AG08395 (cell line): ENCODE results near the gene ULK4.
"Not testable (repeated sequence)": the region's sequence is repeated elsewhere in the genome, so short reads cannot be mapped to it uniquely, and the experiment has no call there.

Source experiments
- DNase-seq: peaks from one replicate; pipeline ENCODE4 v3.0.0; 2012; ENCODE audit warnings: mixed read lengths, low spot score

ULK4 gene

GRCh38 chr3:41575724-41576123 is 386.2 kb downstream of the ULK4 start:
- DNase-seq = no peak

DNA sequence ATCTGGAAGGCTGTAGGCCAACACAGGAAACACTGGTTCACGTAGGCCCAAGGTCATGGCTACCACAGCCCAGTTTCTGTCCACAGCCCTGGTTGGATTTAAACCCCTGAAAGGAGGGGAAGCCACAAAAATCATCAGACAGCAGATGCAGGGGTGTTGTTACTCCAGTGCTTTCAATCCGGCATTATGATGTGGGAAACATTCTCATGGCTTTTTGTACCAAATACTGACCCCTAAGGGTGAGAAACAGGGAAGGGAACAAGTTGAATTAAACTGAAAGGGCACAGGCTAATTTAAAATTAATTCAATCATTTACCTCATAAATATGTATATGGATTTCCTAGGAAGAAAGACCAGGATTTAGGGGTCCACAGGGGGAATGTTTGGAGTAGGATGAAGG is 387.0 kb downstream of the ULK4 start:
- no peak for DNase-seq

- DNase-seq = no peak
Measured at GRCh38 chr3:41573591-41573990, 388.3 kb downstream of the ULK4 start.

DNA sequence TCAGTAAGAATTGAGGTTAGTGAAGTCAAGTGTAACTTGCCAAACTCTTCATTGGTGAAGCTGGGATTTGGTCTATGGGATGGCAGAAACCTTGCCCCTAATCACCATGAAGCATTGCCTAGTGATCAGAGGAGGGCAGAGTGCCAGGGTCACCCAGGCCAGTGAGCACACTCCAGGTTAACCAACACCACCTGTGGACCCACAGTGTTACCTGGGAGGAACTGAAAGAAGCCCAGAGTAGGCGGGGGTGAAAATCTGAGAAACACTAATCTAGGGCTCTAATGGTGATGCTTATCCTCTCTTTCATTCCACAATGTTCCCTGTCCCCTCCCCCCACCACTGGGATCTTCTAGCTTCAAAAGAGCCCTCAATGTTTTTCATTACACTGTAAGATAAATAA is 389.8 kb downstream of the ULK4 start:
- DNase-seq = no peak

GRCh38 chr3:41569632-41570305 is 392.1 kb downstream of the ULK4 start:
- DNase-seq = no peak

GRCh38 chr3:41565948-41566514 is 395.9 kb downstream of the ULK4 start:
- DNase-seq = no peak

GRCh38 chr3:41565003-41565402 is 396.9 kb downstream of the ULK4 start:
- no peak for DNase-seq

DNA sequence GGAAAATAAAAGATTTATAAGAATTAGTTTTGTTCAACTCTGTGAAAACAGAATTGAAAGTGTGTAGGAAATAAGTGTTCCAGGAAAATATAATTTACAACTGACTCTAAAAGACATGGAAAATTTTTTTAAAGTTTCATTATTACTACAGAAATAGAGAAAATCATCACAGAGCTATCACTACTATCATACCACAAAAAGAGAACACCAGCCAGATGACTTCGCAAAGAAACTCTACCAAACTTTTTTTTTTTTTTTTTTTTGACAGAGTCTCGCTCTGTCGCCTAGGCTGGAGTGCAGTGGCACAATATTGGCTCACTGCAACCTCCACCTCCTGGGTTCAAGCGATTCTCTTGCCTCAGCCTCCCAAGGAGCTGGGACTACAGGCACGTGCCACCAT is 405.7 kb downstream of the ULK4 start:
- not testable (repeated sequence) for DNase-seq

- DNase-seq = no peak
Measured at GRCh38 chr3:41532976-41533375, 428.9 kb downstream of the ULK4 start.

DNA sequence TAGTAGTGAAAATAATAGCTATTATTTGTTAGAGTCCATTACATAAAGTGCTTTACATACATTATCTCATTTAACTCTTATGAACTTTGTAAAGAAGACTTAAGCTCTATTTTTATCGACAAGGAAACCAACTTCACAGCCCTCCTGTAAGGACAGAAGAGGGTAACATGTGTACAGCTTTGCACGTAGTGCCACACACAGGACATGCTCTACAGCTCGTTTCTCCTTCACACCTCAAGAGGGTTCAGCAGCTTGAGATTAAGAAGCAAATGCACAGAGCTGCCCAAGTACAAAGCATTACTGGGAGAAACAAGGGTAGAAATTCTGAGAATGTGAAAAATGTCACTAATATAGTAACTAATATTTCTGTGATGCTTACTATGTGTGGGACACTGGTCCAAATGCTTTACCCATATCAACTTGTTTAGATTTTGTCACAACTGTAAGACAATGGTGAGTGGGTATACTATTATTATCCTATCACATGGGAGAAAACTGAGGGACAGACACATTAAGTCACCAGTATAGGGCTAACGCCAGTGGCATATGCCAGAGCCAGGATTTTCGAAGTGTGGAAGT is 434.8 kb downstream of the ULK4 start:
- no peak for DNase-seq

DNA sequence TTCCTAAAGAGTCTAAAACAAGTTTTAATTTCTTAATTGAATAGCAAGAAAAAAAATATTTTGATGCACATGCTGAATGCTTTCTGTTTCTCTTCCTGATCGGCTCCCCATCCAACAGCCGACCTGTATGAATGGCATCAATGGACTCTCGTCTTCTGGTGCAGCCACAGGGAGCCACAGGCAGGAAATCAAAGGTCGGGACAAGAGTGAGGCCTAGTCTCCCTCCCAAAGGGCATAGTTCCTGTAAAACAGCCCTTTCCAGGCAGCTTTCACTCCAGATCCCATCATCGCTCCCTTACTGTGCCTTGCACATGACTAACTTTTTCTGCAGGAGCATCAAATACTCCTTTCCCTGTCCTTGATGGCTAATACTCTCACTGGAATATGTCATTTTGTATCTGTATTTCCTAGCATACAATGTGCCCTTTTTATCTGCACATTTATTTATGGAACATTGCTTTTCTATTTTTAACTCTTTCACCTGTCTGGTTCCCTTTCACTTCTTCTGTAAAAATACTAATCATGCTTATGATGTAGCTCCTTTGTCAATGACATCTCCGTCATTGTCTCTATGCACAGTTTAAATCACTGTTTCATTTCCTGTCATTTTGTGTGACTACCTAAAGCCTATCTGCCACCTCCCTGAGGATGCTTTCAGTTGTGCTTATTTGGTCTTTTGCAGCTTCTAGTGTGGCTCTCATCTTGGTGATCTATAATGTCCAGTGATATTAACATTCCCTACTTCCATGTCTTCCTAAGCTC is 436.4 kb downstream of the ULK4 start:
- DNase-seq = no peak

DNA sequence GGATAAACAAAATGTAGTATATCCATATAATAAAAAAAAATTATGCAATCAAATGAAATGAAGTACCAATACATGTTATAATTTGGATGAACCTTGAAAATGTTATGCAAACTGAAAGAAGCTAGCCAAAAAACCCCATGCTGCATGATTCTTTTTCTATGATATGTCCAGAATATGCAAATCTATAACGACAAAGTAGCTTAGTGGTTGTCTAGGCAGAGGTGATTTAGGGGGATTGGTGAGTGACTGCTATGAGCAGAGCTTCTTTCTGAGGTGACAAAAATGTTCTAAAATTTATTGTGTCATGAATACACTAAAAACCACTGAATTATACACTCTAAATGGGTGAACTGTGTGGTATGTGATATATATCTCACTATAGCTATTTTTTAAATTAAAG is 438.0 kb downstream of the ULK4 start:
- no peak for DNase-seq

GRCh38 chr3:41522612-41523011 is 439.3 kb downstream of the ULK4 start:
- no peak for DNase-seq

GRCh38 chr3:41521010-41521655 is 440.8 kb downstream of the ULK4 start:
- DNase-seq = no peak

- DNase-seq = no peak
Measured at GRCh38 chr3:41519746-41520145, 442.2 kb downstream of the ULK4 start.

DNA sequence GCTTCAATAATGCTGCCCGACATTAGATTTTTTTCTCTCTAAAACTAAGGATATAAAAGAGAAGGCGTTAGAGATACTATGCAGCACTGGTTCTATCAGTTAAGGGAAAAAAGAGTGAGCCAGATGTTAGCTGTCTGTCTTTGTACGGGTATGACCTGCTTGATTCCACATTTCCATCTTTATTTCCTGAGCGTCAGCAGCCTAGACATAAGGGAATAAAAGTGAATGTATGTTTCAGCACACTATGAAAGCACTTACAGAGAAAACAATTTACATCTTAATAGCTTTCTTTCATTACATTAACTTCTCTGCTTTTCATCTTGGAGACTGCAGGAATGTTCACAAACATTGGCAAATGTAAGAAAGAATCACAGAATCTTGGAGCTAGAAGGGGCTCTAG is 443.3 kb downstream of the ULK4 start:
- no peak for DNase-seq

- DNase-seq = no peak
Measured at GRCh38 chr3:41508063-41508696, 453.7 kb downstream of the ULK4 start.

DNA sequence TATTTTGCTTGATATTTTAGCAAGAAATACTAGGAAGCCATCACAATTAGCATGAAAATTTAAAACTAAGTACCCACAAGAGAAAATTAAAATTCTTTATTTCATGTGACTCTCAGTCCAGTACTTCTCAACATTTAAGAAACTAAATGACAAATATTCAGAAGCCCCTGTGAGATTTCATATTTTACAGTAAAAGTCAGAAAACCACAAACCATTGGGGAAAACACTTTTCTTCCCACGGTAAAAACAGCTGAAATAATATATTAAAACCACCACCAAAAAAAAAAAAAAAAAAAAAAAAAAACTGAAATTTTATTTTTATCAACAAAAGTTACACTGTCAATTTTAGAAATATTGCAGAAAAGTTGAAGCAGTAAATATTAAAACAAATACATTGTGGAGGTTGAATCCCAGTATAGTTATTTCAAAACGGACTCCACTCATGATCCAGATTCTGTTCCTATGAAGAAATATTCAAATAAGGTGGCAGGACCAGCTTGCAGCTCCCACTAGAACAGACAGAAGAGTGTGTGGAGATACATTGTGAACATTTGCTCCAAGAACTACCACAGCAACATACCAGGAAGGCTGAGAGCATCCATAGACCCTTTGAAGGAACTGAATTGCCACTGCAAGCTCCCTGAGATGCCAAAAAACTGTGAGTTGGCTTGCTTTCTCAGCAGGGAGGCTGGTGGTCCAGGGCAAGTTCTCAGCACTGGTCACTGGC is 454.4 kb downstream of the ULK4 start:
- no peak for DNase-seq

DNA sequence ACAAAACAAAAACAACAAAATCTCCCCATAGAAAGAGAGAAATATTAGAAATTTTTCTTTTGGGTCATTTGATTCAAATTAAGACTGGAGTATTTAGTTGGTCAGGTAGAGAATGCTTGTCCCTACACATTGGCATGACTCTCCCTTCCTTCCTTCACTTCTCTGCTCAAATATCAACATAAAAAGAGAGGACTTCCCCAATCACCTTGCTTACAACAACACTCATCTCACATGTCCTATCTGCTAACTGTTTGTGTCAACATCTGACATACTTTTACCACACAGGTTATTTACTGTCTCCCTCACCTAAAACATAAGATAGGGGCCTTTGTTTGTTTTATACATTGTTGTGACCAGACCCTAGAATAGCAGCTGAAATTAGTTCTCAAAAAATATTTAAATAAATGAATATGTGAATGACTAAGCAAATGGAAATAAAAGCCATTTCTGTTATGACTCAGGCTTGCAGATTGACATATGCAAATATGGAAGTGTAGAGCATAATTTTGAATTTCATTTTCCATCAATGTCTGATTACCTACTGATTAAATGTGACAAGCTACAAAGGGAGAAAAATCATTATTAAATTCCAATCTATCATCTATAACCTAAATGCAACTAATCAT is 457.8 kb downstream of the ULK4 start:
- no peak for DNase-seq

DNA sequence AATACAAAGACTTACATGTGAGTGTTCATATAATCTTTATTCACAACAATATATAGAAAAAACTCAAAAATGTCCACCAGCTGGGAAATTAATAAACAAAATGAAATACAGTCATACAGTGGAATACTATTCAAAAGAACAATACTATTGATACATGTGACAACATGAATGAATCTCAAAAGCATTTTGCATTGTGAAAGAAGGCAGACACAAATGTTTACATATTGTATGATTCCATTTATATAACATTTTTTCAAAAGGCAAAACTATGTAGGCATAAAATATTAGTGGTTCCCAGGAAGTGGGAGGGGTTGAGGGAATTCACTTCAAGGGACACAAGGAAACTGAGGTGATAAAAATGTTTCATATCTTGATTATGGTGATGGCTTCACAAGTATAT is 459.4 kb downstream of the ULK4 start:
- DNase-seq = no peak

DNA sequence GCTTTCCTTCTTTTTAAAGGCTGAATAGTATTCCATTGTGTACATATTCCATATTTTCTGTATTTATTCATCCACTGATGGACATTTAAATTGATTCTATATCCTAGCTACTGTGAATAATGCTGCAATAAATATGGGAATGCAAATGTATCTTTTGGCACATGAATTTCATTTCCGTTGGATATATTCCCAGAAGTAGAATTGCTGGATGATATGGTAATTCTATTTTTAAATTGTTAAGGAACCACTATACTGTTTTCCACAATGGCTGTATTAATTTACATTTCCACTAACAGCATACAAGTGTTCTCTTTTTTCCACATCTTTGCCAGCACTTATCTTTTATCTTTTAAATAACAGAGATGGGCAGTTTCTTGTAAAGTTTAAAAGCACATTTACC is 459.9 kb downstream of the ULK4 start:
- DNase-seq = no peak
